Hippocampal formation (tissue), 2 donors: ENCODE data around the gene CPLX3.
A peak's percentile ranks its signal among the peaks of the same experiment; 100 is the strongest.
"Not testable (repeated sequence)": the region's sequence is repeated elsewhere in the genome, so short reads cannot be mapped to it uniquely, and the experiment has no call there.

Experiments
- DNase-seq, 2 donors: peaks; one replicate each; lab custom pipeline; 2025; lab: John Stamatoyannopoulos, UW

CPLX3 gene

DNA sequence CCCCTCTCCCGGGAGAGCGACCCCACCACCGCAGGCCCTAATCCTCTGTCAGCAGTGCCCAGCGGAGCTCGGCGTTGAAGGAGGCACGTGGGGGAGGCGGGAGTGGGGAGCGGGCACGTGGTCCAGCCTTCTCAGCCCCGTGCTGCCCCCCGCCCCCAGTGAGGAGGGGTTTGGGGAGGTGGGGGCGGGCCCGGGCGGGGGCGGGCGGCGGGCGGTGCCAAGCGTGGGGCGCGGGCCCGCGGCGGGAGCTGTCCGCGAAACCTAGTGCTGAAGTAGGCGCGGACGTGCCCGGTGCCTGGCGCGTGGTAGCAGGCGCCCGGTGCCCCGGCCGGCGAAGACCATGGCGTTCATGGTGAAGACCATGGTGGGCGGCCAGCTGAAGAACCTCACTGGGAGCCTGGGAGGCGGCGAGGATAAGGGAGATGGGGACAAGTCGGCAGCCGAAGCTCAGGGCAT lies at the start of gene CPLX3:
Gene CPLX3, plus strand, starts transcription at position 264 of the 456 bp plus-strand sequence. Its CDS starts 77 bp downstream, at position 341.
- DNase-seq: no peak

DNA sequence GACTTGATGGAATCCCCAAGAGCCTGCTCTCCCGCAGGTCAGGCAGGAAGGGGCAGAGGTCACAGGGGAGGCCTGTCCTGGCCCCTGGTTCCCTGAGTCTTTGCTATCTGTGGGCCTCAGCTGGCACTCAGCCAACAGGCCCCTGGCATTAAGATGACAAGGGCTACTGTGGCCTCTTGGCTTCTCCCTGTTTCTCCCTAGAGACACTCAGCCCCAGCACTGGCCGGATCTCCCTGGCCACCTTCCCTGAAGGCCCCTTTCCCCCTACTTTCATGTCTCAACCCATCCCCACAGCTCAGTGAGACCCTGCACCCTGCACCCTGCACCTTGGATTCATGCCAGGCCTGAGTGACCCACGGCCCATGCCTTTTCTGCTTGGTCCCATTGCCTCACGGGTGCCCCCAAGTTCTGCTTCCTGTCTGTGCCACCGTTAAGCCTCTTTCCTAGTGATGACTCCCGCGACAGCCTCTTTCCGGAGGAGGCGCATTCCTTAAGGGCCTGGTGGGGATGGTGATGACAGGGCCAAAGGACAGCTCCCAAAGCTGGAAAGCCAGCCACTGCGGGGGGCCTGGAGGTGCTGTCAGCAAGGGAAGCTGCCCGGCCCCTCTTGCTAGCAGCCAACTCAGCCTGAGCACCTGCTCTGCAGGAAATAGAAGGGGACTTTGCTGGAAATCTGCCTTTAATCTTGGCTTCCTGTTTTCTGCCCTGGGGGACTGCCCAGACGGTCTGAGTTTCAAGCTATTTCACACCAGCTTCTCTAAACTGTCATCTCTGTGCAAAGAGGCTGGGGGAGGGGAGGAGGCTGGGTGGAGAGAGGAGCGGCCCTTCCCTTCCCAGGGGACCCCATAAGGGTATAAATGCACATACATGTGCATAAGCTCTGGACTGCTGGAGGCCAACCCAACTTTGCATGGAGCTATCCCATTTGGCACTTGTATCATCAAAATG lies 49.3 kb upstream of the CPLX3 start:
- DNase-seq: peak; percentile 35

- no peak for DNase-seq
Observed at GRCh38 chr15:74777769-74778598, 48.4 kb upstream of the CPLX3 start.

GRCh38 chr15:74778599-74778970 lies 47.8 kb upstream of the CPLX3 start:
- DNase-seq: no peak

- DNase-seq: no peak
Observed at GRCh38 chr15:74779162-74779648, 47.2 kb upstream of the CPLX3 start.

- no peak for DNase-seq
Observed at GRCh38 chr15:74780523-74781430, 45.6 kb upstream of the CPLX3 start.

GRCh38 chr15:74781431-74782258 lies 44.8 kb upstream of the CPLX3 start, which contains the start of gene CSK:
CSK (plus strand) TSS chr15:74782080; CDS start chr15:74798298, 16,218 bp downstream.
- DNase-seq: peak; percentile 47 to 66

- DNase-seq: peak in 1 of 2 donors; percentile 28
Observed at GRCh38 chr15:74782259-74783071, 44.0 kb upstream of the CPLX3 start.

DNA sequence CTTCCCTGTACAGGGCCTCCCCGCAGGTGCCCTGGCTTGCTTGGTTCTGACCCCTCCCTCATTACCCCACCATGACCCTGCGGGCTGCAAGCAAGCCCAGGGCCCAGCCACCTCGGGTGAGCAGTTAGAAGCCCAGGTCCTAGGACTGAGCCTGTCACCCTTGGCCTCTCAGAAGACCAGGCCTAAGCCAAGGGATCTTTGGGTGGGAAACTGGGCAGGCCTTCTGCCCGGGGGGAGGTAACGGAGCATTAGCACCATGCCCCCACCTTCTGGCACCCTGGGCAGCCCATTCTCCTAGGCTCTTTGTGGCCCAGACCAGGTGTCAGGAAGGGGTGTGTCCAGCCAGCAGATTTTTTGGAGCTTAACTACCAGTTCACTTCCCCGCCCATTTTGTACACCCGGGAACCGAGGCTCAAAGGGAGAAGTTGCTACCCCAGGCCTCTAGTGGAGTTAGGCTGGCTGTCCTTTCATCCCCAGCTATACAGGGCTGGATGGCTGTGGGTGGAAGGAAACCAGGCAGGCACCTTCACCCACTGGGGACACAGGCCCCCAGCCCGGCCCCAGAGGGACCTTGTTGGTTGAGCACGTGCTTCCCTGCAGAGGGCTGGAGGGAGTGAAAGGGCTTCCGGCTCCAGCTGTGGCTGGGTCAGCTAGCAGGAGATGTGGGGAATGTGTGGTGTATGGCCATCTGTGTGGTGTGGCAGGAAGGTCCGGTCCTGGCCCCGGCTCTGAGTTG lies 43.2 kb upstream of the CPLX3 start:
- DNase-seq: no peak

- no peak for DNase-seq
Observed at GRCh38 chr15:74783808-74784175, 42.6 kb upstream of the CPLX3 start.

- DNase-seq: no peak
Observed at GRCh38 chr15:74784426-74785193, 41.8 kb upstream of the CPLX3 start.

GRCh38 chr15:74785194-74786032 lies 41.0 kb upstream of the CPLX3 start:
- no peak for DNase-seq

DNA sequence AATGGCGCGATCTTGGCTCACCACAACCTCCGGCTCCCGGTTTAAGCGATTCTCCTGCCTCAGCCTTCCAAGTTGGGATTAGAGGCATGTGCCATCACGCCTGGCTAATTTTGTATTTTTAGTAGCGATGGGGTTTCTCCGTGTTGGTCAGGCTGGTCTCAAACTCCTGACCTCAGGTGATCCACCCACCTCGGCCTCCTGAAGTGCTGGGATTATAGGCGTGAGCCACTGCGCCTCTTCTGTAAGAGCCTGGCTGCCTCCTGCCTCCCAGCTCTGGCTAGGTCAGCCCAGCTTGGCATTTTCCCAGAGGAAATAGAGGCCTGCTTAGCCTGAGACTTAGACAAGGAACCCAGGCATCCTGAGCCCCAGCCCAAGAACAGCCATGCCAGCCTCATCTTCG lies 40.3 kb upstream of the CPLX3 start:
- DNase-seq: not testable (repeated sequence)

GRCh38 chr15:74786551-74787165 lies 39.8 kb upstream of the CPLX3 start:
- DNase-seq: no peak

DNA sequence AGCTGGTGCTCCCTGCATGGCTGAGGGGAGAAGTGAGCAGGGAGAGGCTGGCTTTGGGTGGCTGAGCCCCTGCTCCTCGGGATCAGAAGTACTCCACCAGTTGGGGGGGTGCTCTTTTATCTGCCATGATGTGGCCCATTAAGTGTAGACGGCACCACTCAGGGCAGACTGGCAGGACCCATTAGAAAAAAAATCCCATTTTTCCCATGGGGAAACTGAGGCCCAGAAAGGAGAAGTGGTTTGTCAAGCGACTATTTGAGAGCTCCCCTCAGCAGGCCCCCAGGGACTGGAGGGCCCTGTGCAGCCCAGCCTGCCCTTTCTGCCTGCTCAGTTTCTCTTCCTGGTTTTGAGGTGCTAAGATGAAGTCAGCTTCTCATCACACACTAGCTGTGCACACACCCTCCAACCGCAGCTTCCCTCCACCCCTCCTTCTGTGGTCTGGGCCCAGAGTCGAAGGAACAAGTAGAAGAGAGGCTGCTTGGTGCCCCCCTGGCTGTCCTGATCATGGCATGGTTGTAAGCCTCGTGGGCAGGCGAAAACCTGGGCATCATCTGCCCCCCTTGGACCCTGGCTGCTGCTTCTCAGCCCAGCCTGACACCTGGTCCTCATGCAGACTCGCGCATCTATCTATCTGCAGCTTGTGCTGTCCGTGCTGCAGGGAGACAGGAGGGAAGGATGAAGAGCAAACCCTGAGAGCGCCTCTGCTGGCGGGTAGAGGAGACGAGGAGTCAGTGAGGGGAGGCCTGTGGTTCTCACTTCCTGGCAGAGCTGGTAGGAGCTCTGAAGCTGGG lies 39.0 kb upstream of the CPLX3 start:
- peak; percentile 29 to 49 for DNase-seq
